PC-3 (cell line): Measurements from ENCODE around the gene P2RX2. TPM values are rescaled to one million over a fixed set of nuclear protein-coding genes. Genes with fewer than 3 reads are reported as not detected.

ENCODE experiments used
- ATAC-seq: fragments of 200-7000 bp; cut with Tn5 transposase; 2 replicates; pipeline ENCODE4 v1.9.1; 2020; ENCODE audit warnings: mild to moderate bottlenecking, moderate library complexity
- BruUV-seq: library from RNA; stranded (reverse); fragments of 400-500 nt; replicated peaks from 2 replicates; lab custom pipeline; 2021; lab: Mats Ljungman, UMichigan
- CTCF ChIA-PET: fragments of 300-600 bp; sonication (Branson Sonifier 250); formaldehyde crosslinking; loops from one replicate; lab custom pipeline; 2022; ENCODE audit warnings: antibody characterized with exemption; lab: Charles Lee
- POLR2A ChIA-PET: fragments of 300-600 bp; sonication (Branson Sonifier 250); formaldehyde crosslinking; loops from one replicate; lab custom pipeline; 2022; ENCODE audit warnings: antibody characterized with exemption; ENCODE audit not compliant: unreplicated experiment; lab: Charles Lee
- DNase-seq: peaks from one replicate; pipeline ENCODE4 v3.0.0-alpha.2; 2015
- H2AFZ ChIP-seq: fragments of 300-600 bp; sonication (generic); 2 replicates; pipeline ENCODE4 v1.6.0; 2016; ENCODE audit warnings: antibody characterized with exemption, low read length
- H3F3A ChIP-seq: fragments of 300-600 bp; sonication (generic); one replicate; pipeline ENCODE4 v1.6.0; 2017; ENCODE audit warnings: antibody characterized with exemption, low read length, control low read depth, mild to moderate bottlenecking; ENCODE audit not compliant: unreplicated experiment
- H3K27ac ChIP-seq: fragments of 300-600 bp; sonication (generic); 2 replicates; pipeline ENCODE4 v1.5.1; 2016; ENCODE audit warnings: mild to moderate bottlenecking, low read length
- H3K27me3 ChIP-seq: fragments of 300-600 bp; sonication (generic); 2 replicates; pipeline ENCODE4 v1.6.1; 2016; ENCODE audit warnings: low read length, mixed read lengths
- H3K36me3 ChIP-seq: fragments of 300-600 bp; sonication (generic); 2 replicates; pipeline ENCODE4 v1.6.1; 2016; ENCODE audit warnings: low read depth, mixed run types, low read length, mixed read lengths
- H3K4me1 ChIP-seq: fragments of 300-600 bp; sonication (generic); 2 replicates; pipeline ENCODE4 v1.5.1; 2016; ENCODE audit warnings: low read length; ENCODE audit not compliant: insufficient read depth
- H3K4me2 ChIP-seq: fragments of 300-600 bp; sonication (generic); 2 replicates; pipeline ENCODE4 v1.6.0; 2016; ENCODE audit warnings: low read length
- H3K4me3 ChIP-seq: fragments of 300-600 bp; sonication (generic); 2 replicates; pipeline ENCODE4 v1.5.1; 2016; ENCODE audit warnings: mild to moderate bottlenecking, low read length, mixed read lengths
- H3K79me2 ChIP-seq: fragments of 300-600 bp; sonication (generic); 2 replicates; pipeline ENCODE4 v1.6.1; 2017; ENCODE audit warnings: low read length, mixed read lengths
- H3K9ac ChIP-seq: fragments of 300-600 bp; sonication (generic); 2 replicates; pipeline ENCODE4 v1.6.0; 2016; ENCODE audit warnings: mild to moderate bottlenecking, low read length
- H3K9me2 ChIP-seq: fragments of 300-600 bp; sonication (generic); replicated peaks from 2 replicates; pipeline ENCODE4 v1.6.1; 2016; ENCODE audit warnings: mixed run types, low read length, mixed read lengths
- H3K9me3 ChIP-seq: fragments of 300-600 bp; sonication (generic); 2 replicates; pipeline ENCODE4 v1.6.1; 2016; ENCODE audit warnings: low read length, mixed read lengths
- H4K20me1 ChIP-seq: fragments of 300-600 bp; sonication (generic); 2 replicates; pipeline ENCODE4 v1.6.1; 2016; ENCODE audit warnings: low read length, mixed read lengths
- EZH2 ChIP-seq: fragments of 300-600 bp; sonication (generic); IDR thresholded peaks from one replicate; pipeline ENCODE4 v1.6.1; 2017; ENCODE audit warnings: antibody characterized with exemption, mild to moderate bottlenecking, low read length; ENCODE audit not compliant: unreplicated experiment
- EZH2phosphoT487 ChIP-seq: fragments of 300-600 bp; sonication (generic); IDR thresholded peaks from 2 replicates; pipeline ENCODE4 v1.6.1; 2018; ENCODE audit warnings: mild to moderate bottlenecking, antibody characterized with exemption, low read length, borderline replicate concordance
- intact Hi-C: fragments of 100-400 bp; cut with micrococcal nuclease; formaldehyde crosslinking; loops from 2 replicates; pipeline ENCODE4 v1.9.0; 2023
- total RNA-seq: library from RNA; depleted of rRNA; stranded (reverse); fragments of >200 nt; gene quantifications from 2 replicates; pipeline ENCODE4 v1.2.3, GENCODE V29; 2014
- TF ChIP-seq, protein P1 (sequence below): fragments of 300-600 bp; sonication (generic); conservative IDR thresholded peaks from 2 replicates; pipeline ENCODE4 v1.5.1; 2017; ENCODE audit warnings: antibody characterized with exemption, low read depth, mild to moderate bottlenecking, low read length

P2RX2 gene
- total RNA-seq, 1 experiment from 2014 or later, result not detected

DNA sequence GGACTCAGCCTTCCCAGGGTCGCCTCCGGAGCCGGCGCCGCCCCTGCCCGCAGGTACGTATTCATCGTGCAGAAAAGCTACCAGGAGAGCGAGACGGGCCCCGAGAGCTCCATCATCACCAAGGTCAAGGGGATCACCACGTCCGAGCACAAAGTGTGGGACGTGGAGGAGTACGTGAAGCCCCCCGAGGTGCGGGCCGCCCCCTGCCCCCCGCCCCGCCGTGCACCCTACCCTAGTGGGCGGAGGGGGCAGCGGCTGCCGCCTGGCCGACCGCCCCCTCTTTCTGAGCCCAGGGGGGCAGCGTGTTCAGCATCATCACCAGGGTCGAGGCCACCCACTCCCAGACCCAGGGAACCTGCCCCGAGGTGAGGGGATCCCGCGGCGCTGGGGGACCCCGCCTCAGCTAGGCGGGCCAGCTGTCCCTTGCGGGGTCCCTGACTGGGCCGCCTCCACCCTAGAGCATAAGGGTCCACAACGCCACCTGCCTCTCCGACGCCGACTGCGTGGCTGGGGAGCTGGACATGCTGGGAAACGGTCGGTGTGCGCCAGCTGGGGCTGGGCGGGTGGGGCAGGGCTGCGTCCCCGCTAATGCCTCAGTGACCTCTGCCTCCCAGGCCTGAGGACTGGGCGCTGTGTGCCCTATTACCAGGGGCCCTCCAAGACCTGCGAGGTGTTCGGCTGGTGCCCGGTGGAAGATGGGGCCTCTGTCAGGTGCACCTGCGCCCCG lies 973 bp downstream of the P2RX2 start:
- ChIA-PET CTCF (interaction anchor here (0.6 kb wide), 1 partner anchor 98 kb away, joined by 4 read pairs; no protein-coding TSS in a partner anchor), POLR2A (no interaction called here)
- Histone ChIP-seq H3K4me1 (peaks cover 18% of the 10 kb centered on the region), H3F3A (no peaks in the 10 kb centered on the region), H3K4me3 (no peak overlapping the region), H3K4me2 (no peak overlapping the region), H3K9ac (no peak overlapping the region), H3K79me2 (no peaks in the 10 kb centered on the region), H3K9me2 (no peaks in the 10 kb centered on the region), H3K27me3 (peaks cover 38% of the 10 kb centered on the region), H3K36me3 (0 out of 2 replicates have a peak, but pooled peaks cover under 1% of the 10 kb centered on the region), H2AFZ (no peak overlapping the region), H3K27ac (no peak overlapping the region), H3K9me3 (0 out of 2 replicates have a peak, but pooled peaks cover 3% of the 10 kb centered on the region), H4K20me1 (no peaks in the 10 kb centered on the region)
- TF ChIP-seq EZH2 (no peak), EZH2phosphoT487 (no peak)
- TF ChIP-seq, protein P1, sequence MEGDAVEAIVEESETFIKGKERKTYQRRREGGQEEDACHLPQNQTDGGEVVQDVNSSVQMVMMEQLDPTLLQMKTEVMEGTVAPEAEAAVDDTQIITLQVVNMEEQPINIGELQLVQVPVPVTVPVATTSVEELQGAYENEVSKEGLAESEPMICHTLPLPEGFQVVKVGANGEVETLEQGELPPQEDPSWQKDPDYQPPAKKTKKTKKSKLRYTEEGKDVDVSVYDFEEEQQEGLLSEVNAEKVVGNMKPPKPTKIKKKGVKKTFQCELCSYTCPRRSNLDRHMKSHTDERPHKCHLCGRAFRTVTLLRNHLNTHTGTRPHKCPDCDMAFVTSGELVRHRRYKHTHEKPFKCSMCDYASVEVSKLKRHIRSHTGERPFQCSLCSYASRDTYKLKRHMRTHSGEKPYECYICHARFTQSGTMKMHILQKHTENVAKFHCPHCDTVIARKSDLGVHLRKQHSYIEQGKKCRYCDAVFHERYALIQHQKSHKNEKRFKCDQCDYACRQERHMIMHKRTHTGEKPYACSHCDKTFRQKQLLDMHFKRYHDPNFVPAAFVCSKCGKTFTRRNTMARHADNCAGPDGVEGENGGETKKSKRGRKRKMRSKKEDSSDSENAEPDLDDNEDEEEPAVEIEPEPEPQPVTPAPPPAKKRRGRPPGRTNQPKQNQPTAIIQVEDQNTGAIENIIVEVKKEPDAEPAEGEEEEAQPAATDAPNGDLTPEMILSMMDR, result no peak
- intact Hi-C loops, result no loop called here
- BruUV-seq, result no TSS peak
- DNase-seq, result no peak
- ATAC-seq, result no peak

DNA sequence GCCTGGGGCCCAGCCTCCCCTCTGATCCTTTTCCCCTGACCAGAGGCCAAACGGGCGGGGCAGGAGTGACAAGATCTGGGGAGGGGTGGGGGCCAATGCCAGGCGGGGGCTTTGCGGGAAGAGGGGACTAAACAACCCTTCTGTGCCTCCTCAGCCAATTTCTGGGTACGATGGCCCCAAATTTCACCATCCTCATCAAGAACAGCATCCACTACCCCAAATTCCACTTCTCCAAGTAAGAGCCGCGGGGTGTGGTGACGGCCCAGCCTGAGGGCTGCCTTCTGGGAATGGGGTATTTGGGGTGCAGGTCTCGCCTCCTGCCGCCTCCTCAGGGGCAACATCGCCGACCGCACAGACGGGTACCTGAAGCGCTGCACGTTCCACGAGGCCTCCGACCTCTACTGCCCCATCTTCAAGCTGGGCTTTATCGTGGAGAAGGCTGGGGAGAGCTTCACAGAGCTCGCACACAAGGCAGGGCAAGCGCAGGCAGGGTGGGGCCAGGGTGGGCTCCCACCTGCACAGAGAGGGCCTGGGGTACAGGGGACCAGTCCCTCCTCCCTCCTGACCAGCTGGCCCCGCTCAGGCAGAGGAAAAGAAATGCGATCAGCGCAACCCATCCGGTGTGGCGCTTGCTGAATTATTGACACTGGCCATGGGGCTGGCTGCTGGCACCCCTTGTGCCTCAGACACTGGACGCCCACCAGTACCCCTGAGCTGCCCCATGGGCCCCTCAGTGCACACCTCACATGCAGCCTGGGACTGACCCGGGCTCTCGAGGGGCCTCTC lies 1.7 kb downstream of the P2RX2 start:
- H3K9me3 ChIP-seq, result 0 out of 2 replicates have a peak, but pooled peaks cover 3% of the 10 kb centered on the region
- no peak overlapping the region for H3K4me3 ChIP-seq
- H3K79me2 ChIP-seq, result no peaks in the 10 kb centered on the region
- no TSS peak for BruUV-seq
- H3K4me2 ChIP-seq, result no peak overlapping the region
- H3F3A ChIP-seq, result no peaks in the 10 kb centered on the region
- no peak overlapping the region for H2AFZ ChIP-seq
- POLR2A ChIA-PET, result no interaction called here
- no peaks in the 10 kb centered on the region for H4K20me1 ChIP-seq
- CTCF ChIA-PET, result no interaction called here
- H3K36me3 ChIP-seq, result peaks cover 7% of the 10 kb centered on the region; the same call in 1 of the 2 replicates
- peaks cover 35% of the 10 kb centered on the region for H3K27me3 ChIP-seq
- intact Hi-C loops, result no loop called here
- no peak for ATAC-seq
- H3K9ac ChIP-seq, result no peak overlapping the region
- no peaks in the 10 kb centered on the region for H3K9me2 ChIP-seq
- H3K27ac ChIP-seq, result no peak overlapping the region
- no peak for DNase-seq
- TF ChIP-seq EZH2, result no peak
- TF ChIP-seq, protein P1, result no peak
- TF ChIP-seq EZH2phosphoT487, result no peak
- H3K4me1 ChIP-seq, result peaks cover 18% of the 10 kb centered on the region
